GM20000 (cell line): ENCODE measurements around the gene FOXK1.
"Not testable (repeated sequence)": the region's sequence is repeated elsewhere in the genome, so short reads cannot be mapped to it uniquely, and the experiment has no call there.

Experiments used
- DNase-seq: peaks from one replicate; pipeline ENCODE4 v3.0.0; 2012; ENCODE audit warnings: low spot score
- TF ChIP-seq, protein P1 (sequence below): IDR thresholded peaks from 2 replicates; pipeline ENCODE4 v1.5.1; 2012; ENCODE audit warnings: mild to moderate bottlenecking, control low read depth; ENCODE audit errors: extremely low read depth, missing control alignments

The FOXK1 gene

DNA sequence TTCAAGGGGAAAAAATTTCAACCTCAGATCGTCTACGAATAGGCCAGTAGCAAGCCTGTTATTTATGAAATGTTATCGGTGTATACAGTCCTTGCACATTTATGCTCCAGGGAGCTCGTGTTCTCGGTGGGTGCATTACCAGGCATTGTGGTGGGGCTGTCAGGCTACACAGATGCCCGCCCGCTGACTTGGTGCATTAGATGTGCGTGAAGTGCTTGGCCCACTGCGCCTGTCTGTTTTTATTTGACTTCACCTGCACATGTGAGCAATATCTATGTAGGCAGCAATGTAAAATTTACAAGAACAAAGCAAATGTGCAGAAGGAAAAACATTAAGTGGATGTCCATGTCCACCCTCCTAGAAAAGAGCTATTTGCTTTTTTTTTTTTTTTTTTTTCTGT is 2.8 kb downstream of the FOXK1 start:
- no peak for DNase-seq
- TF ChIP-seq, protein P1, sequence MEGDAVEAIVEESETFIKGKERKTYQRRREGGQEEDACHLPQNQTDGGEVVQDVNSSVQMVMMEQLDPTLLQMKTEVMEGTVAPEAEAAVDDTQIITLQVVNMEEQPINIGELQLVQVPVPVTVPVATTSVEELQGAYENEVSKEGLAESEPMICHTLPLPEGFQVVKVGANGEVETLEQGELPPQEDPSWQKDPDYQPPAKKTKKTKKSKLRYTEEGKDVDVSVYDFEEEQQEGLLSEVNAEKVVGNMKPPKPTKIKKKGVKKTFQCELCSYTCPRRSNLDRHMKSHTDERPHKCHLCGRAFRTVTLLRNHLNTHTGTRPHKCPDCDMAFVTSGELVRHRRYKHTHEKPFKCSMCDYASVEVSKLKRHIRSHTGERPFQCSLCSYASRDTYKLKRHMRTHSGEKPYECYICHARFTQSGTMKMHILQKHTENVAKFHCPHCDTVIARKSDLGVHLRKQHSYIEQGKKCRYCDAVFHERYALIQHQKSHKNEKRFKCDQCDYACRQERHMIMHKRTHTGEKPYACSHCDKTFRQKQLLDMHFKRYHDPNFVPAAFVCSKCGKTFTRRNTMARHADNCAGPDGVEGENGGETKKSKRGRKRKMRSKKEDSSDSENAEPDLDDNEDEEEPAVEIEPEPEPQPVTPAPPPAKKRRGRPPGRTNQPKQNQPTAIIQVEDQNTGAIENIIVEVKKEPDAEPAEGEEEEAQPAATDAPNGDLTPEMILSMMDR, result no peak

DNA sequence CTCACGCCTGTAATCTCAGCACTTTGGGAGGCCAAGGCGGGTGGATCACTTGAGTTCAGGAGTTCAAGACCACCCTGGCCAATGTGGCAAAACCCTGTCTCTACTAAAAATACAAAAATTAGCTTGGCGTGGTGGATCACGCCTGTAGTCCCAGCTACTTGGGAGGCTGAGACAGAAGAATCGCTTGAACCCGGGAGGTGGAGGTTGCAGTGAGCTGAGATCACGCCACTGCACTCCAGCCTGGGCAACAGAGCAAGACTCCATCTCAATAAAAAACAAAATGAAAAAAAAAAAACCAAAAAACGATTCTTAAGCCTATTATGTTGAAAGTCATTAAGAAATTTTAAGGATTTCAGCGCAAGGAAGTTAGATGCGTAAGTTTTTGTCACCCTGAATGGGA is 3.6 kb downstream of the FOXK1 start:
- DNase-seq, result not testable (repeated sequence)

DNA sequence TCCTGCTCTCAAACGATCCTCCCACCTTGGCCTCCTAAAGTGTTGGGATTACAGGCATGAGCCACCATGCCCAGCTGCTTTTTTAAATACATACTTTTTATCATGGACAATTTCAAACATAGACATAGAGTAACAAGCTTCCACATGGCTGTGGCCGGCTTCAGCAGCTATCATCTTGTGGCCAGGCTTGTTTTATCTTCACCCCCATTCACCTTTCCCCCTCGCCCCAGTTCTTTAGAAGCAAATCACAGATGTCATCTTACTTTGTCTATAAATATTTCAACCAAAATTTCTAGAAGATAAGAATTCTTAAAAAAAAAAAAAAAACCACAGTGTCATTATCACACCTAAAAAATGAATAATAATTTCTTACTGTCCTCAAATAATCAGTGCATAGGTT is 5.9 kb downstream of the FOXK1 start:
- DNase-seq, result no peak
- TF ChIP-seq, protein P1, result no peak

DNA sequence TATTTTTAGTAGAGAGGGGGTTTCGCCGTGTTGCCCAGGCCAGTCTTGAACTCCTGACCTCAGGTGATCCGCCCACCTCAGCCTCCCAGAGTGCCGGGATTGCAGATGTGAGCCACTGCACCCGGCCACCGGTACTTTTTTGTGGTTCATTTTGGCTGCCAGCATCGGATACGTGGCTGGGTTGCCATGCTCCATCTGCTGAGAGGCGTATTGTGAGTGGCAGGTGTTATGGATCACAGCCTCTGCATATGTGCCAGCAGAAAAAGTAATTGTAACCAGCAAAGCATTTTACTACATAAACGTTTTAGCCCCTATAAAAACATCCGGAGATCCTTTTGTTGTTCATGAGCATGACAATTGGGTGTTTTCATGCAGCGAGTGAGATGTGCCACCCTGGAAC is 7.1 kb downstream of the FOXK1 start:
- TF ChIP-seq, protein P1, result no peak
- no peak for DNase-seq

DNA sequence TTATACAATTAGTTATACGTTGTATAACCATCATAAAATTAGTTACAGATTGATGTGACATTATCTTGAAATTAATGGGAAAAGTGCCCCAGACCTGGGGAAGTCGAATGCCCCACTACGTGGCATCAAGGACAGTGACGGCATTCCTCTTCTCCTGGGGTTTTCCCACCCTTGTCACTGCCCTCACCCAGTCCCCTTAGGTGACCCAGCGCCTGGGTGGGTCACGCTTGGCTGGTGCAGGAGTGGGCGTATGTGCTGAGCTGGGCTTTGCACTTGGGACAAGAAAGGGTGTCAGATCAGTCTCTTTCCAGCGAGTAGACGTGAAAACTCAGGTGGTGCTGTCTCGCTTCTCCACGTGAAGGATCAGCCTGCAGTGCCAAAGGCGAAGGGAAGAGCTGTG is 7.6 kb downstream of the FOXK1 start:
- DNase-seq, result no peak
- TF ChIP-seq, protein P1, result no peak

DNA sequence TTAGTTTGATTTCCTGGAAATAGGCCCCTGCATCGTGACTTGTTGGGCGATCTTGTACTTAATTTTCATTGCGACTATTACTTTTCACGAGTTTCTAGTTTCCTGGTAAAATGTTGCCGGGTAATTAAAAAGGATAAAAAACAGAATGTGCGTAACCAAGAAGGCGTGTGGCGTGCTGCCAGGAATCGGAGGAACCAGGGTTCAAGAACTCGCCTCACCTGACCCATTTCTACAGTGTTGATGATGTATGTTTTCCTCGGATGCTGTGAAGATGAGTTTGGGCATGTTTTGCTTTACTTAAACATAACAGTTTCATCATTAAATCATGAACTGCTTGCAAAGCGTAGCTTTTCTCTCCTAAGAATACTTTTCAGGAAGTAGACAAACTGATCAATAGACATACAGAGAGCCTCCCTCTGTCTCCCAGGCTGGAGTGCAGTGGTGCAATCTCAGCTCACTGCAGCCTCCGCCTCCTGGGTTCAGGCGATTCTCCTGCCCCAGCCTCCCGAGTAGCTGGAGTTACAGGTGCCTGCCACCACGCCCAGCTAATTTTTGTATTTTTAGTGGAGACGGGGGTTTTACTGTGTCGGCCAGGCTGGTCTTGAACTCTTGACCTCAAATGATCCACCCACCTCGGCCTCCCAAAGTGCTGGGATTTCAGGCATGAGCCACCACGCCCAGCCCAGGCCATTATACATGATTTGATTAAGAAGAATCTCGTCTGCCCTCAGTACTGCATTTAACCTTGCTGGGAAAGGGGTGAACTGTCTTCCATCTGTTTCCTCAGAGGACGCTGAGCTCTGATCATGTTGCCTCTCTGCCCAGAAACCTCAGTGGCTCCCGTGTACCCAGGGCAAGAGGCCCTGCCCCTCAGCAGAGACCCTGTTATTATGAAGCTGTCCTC is 9.1 kb downstream of the FOXK1 start:
- no peak for DNase-seq
- TF ChIP-seq, protein P1, result no peak

DNA sequence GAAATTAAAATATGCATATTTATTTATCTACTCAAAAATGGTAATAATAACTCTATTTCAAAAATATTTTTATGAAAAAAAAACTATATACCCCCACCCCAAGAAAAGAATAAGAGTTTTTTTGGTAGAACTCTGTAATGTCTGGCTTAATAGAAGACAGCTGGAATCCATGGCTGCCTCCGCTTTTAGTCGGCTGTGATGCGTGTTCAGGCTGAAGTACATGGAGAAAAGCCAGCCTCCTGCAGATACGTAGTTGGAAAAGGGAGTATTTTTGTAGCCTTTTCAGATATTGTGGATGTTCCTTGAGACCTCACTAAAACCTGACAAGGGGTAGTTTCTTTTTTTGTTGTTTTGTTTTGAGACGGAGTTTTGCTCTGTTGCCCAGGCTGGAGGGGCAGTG is 10.0 kb downstream of the FOXK1 start:
- TF ChIP-seq, protein P1, result no peak

DNA sequence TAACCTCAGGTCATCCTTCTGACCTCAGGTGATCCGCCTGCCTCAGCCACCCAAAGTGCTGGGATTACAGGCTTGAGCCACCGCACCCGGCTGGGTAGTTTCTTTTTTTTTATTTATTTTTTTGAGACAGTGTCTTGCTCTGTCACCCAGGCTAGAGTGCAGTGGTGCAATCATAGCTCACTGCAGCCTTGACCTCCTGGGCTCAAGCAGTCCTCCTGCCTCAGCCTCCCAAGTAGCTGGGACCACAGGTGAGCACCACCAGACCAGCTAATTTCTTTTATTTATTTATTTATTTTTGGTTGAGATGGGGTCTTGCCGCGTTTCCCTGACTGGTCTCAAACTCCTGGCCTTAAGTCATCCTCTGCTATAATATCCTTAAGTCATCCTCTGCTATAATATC is 10.5 kb downstream of the FOXK1 start:
- not testable (repeated sequence) for DNase-seq

More for the DNA sequence above, 10.0 kb downstream of the FOXK1 start:
- no peak for DNase-seq
